Measurements from ENCODE around the gene IZUMO1.

DNA sequence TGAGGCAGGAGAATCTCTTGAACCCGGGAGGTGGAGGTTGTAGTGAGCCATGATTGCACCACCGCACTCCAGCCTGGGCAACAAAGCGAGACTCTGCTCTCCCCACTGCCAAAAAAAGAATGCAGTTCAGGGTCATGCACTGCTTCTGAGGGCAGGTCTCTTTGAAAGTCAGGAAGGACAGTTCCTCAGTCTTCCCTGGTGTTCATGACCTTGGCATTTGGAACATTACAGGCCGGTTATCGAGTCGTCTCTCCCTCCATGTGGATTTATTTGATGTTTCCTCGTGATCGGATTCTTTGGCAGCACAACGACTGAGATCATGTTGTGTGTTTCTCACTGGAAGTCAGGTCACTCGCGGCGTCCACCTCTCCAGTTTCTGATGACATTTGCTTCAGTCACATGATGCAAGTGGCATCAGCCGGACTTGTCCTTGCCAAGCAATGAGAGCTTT lies 25.8 kb upstream of the IZUMO1 start:
- no peak for TF ChIP-seq EZH2phosphoT487 (conservative IDR thresholded peaks at IDR 0.05; ENCODE audit: low read length)
- TF ChIP-seq, protein P1, sequence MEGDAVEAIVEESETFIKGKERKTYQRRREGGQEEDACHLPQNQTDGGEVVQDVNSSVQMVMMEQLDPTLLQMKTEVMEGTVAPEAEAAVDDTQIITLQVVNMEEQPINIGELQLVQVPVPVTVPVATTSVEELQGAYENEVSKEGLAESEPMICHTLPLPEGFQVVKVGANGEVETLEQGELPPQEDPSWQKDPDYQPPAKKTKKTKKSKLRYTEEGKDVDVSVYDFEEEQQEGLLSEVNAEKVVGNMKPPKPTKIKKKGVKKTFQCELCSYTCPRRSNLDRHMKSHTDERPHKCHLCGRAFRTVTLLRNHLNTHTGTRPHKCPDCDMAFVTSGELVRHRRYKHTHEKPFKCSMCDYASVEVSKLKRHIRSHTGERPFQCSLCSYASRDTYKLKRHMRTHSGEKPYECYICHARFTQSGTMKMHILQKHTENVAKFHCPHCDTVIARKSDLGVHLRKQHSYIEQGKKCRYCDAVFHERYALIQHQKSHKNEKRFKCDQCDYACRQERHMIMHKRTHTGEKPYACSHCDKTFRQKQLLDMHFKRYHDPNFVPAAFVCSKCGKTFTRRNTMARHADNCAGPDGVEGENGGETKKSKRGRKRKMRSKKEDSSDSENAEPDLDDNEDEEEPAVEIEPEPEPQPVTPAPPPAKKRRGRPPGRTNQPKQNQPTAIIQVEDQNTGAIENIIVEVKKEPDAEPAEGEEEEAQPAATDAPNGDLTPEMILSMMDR (IDR thresholded peaks at IDR 0.05; ENCODE audit: insufficient read depth, low read length, poor library complexity, severe bottlenecking): no peak

Data from SU-DHL-6 (cell line).